ENCODE measurements around the gene SOHLH1.

GRCh38 chr9:135695642-135696041, 3.6 kb downstream of the SOHLH1 start:
- TF ChIP-seq NFYB (IDR thresholded peaks at IDR 0.05; ENCODE audit: insufficient read depth, low read depth, low read length), result no peak
- no peak for TF ChIP-seq BCL3 (IDR thresholded peaks at IDR 0.05; ENCODE audit: borderline replicate concordance, insufficient read depth, low read depth, low read length, poor library complexity, severe bottlenecking)
- TF ChIP-seq CTCF (IDR thresholded peaks at IDR 0.05 in 2 of 3, conservative IDR thresholded peaks at IDR 0.05 in 1 of 3; ENCODE audit: control insufficient read depth in 2 of 3, extremely low read depth in 1 of 3, insufficient read depth in 1 of 3, low read depth in 3 of 3, low read length in 3 of 3), result no peak
- no peak for TF ChIP-seq NFIC (IDR thresholded peaks at IDR 0.05; ENCODE audit: low read depth, low read length)
- TF ChIP-seq HCFC1 (IDR thresholded peaks at IDR 0.05; ENCODE audit: low read length), result no peak
- no peak for TF ChIP-seq ASH2L (IDR thresholded peaks at IDR 0.05; ENCODE audit: borderline replicate concordance, low read depth)

Measured in GM12878 (cell line).